GM12878 (cell line): ENCODE measurements around the gene CLVS2. TPM values are rescaled to one million over a fixed set of nuclear protein-coding genes. Genes with fewer than 3 reads are reported as not detected.
A peak's percentile ranks its signal among the peaks of the same experiment; 100 is the strongest.

Experiments
- ATAC-seq: fragments of 200-7000 bp; cut with Tn5 transposase; 3 replicates; pipeline ENCODE4 v1.9.1; 2020; ENCODE audit warnings: mild to moderate bottlenecking, moderate library complexity
- Bru-seq: library from RNA; stranded (reverse); fragments of 400-500 nt; gene quantifications from one replicate; lab custom pipeline; 2021; lab: Mats Ljungman, UMichigan
- BruChase-seq, 2 experiments: library from RNA; stranded (reverse); fragments of 400-500 nt; gene quantifications; one replicate each; lab custom pipeline; 2021; lab: Mats Ljungman, UMichigan
- BruUV-seq: library from RNA; stranded (reverse); fragments of 400-500 nt; replicated peaks from 2 replicates; lab custom pipeline; 2021; lab: Mats Ljungman, UMichigan
- CTCF ChIA-PET: fragments of 300-600 bp; sonication (Branson Sonifier 250); formaldehyde crosslinking; extraction: SDS; loops from one replicate; lab custom pipeline; 2021; ENCODE audit warnings: inconsistent platforms; lab: Yijun Ruan, JAX
- POLR2A ChIA-PET: fragments of 350-600 bp; formaldehyde crosslinking; extraction: SDS; loops from one replicate; lab custom pipeline; 2021; ENCODE audit warnings: inconsistent platforms; lab: Charles Lee
- RAD21 ChIA-PET: fragments of 300-600 bp; sonication (Branson Sonifier 250); formaldehyde crosslinking; loops from one replicate; lab custom pipeline; 2023; ENCODE audit warnings: antibody characterized with exemption; ENCODE audit not compliant: unreplicated experiment; lab: Charles Lee
- SMC1A ChIA-PET: fragments of 300-600 bp; sonication (Branson Sonifier 250); formaldehyde crosslinking; loops from one replicate; lab custom pipeline; 2023; ENCODE audit not compliant: unreplicated experiment, uncharacterized antibody; lab: Charles Lee
- DNase-seq: peaks from one replicate; pipeline ENCODE4 v3.0.0-alpha.2; 2011; ENCODE audit warnings: low read depth, low spot score
- FAIRE-seq: peaks from 3 replicates; lab custom pipeline; 2011; peaks lifted over from hg19 to GRCh38; lab: Jason Lieb, UNC
- H2AFZ ChIP-seq: 2 replicates; pipeline ENCODE4 v1.6.0; 2011; ENCODE audit warnings: low read depth, low read length, control low read depth; ENCODE audit not compliant: control insufficient read depth
- H3K27ac ChIP-seq: 2 replicates; pipeline ENCODE4 v1.5.1; 2011; ENCODE audit warnings: control low read depth; ENCODE audit not compliant: control insufficient read depth, insufficient read depth
- H3K27me3 ChIP-seq, 2 experiments: replicated peaks in 1 of 2; 2 replicates each; pipeline versions ENCODE4 v1.6.0 to v1.6.1; 2011; ENCODE audit warnings: low read length in 1 of 2; ENCODE audit not compliant: control insufficient read depth in 2 of 2, insufficient read depth in 2 of 2
- H3K36me3 ChIP-seq, 2 experiments: 2 replicates each; pipeline ENCODE4 v1.5.1; 2011; ENCODE audit warnings: low read length in 1 of 2; ENCODE audit not compliant: control insufficient read depth in 2 of 2, insufficient read depth in 2 of 2
- H3K4me1 ChIP-seq: 2 replicates; pipeline ENCODE4 v1.6.1; 2011; ENCODE audit warnings: mild to moderate bottlenecking, low read length, moderate library complexity, mixed read lengths; ENCODE audit not compliant: control insufficient read depth, insufficient read depth
- H3K4me2 ChIP-seq: 2 replicates; pipeline ENCODE4 v1.6.0; 2011; ENCODE audit warnings: control low read depth; ENCODE audit not compliant: control insufficient read depth, insufficient read depth
- H3K4me3 ChIP-seq: fragments of 200-600 bp; sonication (generic); 2 replicates; pipeline ENCODE4 v1.5.1; 2016
- H3K79me2 ChIP-seq: 2 replicates; pipeline ENCODE4 v1.6.0; 2011; ENCODE audit warnings: low read length; ENCODE audit not compliant: control insufficient read depth, insufficient read depth
- H3K9ac ChIP-seq: 2 replicates; pipeline ENCODE4 v1.8.0; 2011; ENCODE audit warnings: low read length, control low read depth, mixed read lengths; ENCODE audit not compliant: control insufficient read depth, insufficient read depth
- H3K9me3 ChIP-seq: replicated peaks from 3 replicates; pipeline ENCODE4 v1.5.1; 2011; ENCODE audit warnings: mild to moderate bottlenecking, low read length; ENCODE audit not compliant: control insufficient read depth, insufficient read depth
- H4K20me1 ChIP-seq: 2 replicates; pipeline ENCODE4 v1.6.0; 2011; ENCODE audit not compliant: control insufficient read depth, insufficient read depth
- CBX5 ChIP-seq: sonication (generic); IDR thresholded peaks from 2 replicates; pipeline ENCODE4 v1.6.1; 2016; ENCODE audit warnings: low read depth, moderate library complexity, mild to moderate bottlenecking, inconsistent platforms
- CUX1 ChIP-seq: IDR thresholded peaks from 2 replicates; pipeline ENCODE4 v1.6.1; 2012; ENCODE audit warnings: improper control_type of control experiment, low read depth, low read length; ENCODE audit not compliant: insufficient replicate concordance
- FOXK2 ChIP-seq: fragments of 450-650 bp; IDR thresholded peaks from 2 replicates; pipeline ENCODE4 v1.6.1; 2017; ENCODE audit warnings: mild to moderate bottlenecking, moderate library complexity
- IKZF1 ChIP-seq: fragments of 450-650 bp; conservative IDR thresholded peaks from 2 replicates; pipeline ENCODE4 v1.6.1; 2017; ENCODE audit warnings: antibody characterized with exemption, mild to moderate bottlenecking
- KDM1A ChIP-seq: fragments of 200-600 bp; sonication (generic); IDR thresholded peaks from 2 replicates; pipeline ENCODE4 v1.6.1; 2016; ENCODE audit warnings: borderline replicate concordance
- NFIC ChIP-seq: IDR thresholded peaks from 2 replicates; pipeline ENCODE4 v1.6.1; 2012; ENCODE audit warnings: low read depth, mild to moderate bottlenecking, inconsistent platforms, low read length, moderate library complexity
- POLR2AphosphoS2 ChIP-seq: IDR thresholded peaks from 2 replicates; pipeline ENCODE4 v1.6.1; 2011; ENCODE audit warnings: low read depth, mild to moderate bottlenecking, low read length, improper control_type of control experiment, moderate library complexity
- RAD21 ChIP-seq: IDR thresholded peaks from 2 replicates; pipeline ENCODE4 v1.6.1; 2011; ENCODE audit warnings: mild to moderate bottlenecking, low read depth, low read length, moderate library complexity; ENCODE audit not compliant: insufficient read depth
- ZNF592 ChIP-seq: fragments of 450-650 bp; IDR thresholded peaks from 2 replicates; pipeline ENCODE4 v1.6.1; 2017; ENCODE audit warnings: mild to moderate bottlenecking, moderate library complexity
- WGBS: methylation state at CpG from one replicate; pipeline ENCODE4 v1.1.6; 2016; ENCODE audit warnings: low lambda C conversion rate; ENCODE audit not compliant: insufficient replicate concordance, insufficient coverage; ENCODE audit errors: missing lambda C conversion rate; 5-methylcytosine and 5-hydroxymethylcytosine counted together
- in situ Hi-C: fragments of 300-500 bp; cut with MboI; formaldehyde crosslinking; loops from 9 replicates; pipeline ENCODE4 v1.14.3; 2018; ENCODE audit warnings: mixed read lengths
- intact Hi-C: fragments of 100-400 bp; cut with micrococcal nuclease; formaldehyde crosslinking; loops from one replicate; pipeline ENCODE4 v1.14.2; 2022; ENCODE audit not compliant: unreplicated experiment
- long read RNA-seq, 2 experiments: library from polyadenylated mRNA; unstranded; transcript quantifications; one replicate each; pipeline ENCODE4 v2.0.0, GENCODE V29; 2019 to 2020
- polyA minus RNA-seq, 3 experiments: library from RNA; depleted of rRNA, polyadenylated mRNA; stranded (reverse); fragments of >200 nt; gene quantifications; 2 replicates each; pipeline ENCODE4 v1.2.3, GENCODE V29; 2011
- polyA plus RNA-seq, 11 experiments: library from polyadenylated mRNA; depleted of rRNA in 4 of 11; unstranded in 6 of 11; stranded (reverse) in 5 of 11; fragments of >200 nt; fragmentation: Nextera tagmentation in 4 of 11; fragmentation: Illumina TruSeq in 1 of 11; extraction: Ambion mirVana in 4 of 11; extraction: Trizol in 1 of 11; gene quantifications; 1 replicate in 1 of 11; 2 replicates in 10 of 11; pipeline versions ENCODE4 v1.2.1 to v1.2.3, GENCODE V29; 2011 to 2016; ENCODE audit warnings: inconsistent platforms in 2 of 11, missing spikeins in 2 of 11, low read depth in 1 of 11
- total RNA-seq, 4 experiments: library from RNA; depleted of rRNA in 3 of 4; stranded (reverse); fragments of >200 nt in 3 of 4; fragmentation: Illumina TruSeq in 1 of 4; extraction: Trizol in 1 of 4; gene quantifications; 2 replicates each; pipeline versions ENCODE4 v1.2.1 to v1.2.3, GENCODE V29; 2013 to 2021

The CLVS2 gene
- not detected in 2 replicates for total RNA-seq (2013; cell fraction: nucleolus; rRNA removed)
- total RNA-seq (2014; rRNA removed) (0.11 TPM in 1 of 2 replicates, not detected in the other), total RNA-seq (2014; rRNA removed; fragmentation: Illumina TruSeq; extraction: Trizol) (not detected in 2 replicates), total RNA-seq (2021) (not detected in 2 replicates), polyA plus RNA-seq (2011; rRNA removed) (not detected in 2 replicates), polyA plus RNA-seq (2014; fragmentation: Illumina TruSeq; extraction: Trizol) (not detected in 2 replicates), polyA plus RNA-seq (2014; fragmentation: Nextera tagmentation; extraction: Ambion mirVana) (not detected), polyA plus RNA-seq (2014; rRNA removed) (not detected in 2 replicates), polyA plus RNA-seq (2016; fragmentation: Nextera tagmentation; extraction: Ambion mirVana) (not detected), polyA minus RNA-seq (2011; rRNA and poly(A)+ RNA removed) (not detected in 2 replicates), Bru-seq, nascent RNA (percentile 2 among the genes with signal in this experiment), BruChase-seq, experiment 1, labeled RNA remaining after a 6-hour chase (not detected), BruChase-seq, experiment 2, labeled RNA remaining after a 2-hour chase (not detected)
- not detected for polyA plus RNA-seq (2011; ENCODE audit: low read depth)
- not detected in 2 replicates for polyA plus RNA-seq (2011; cell fraction: cytosol; rRNA removed)
- polyA plus RNA-seq (2011; cell fraction: nucleus; rRNA removed), result not detected in 2 replicates
- not detected in 2 replicates for polyA plus RNA-seq (2012)
- not detected in 2 replicates for polyA minus RNA-seq (2011; cell fraction: cytosol; rRNA and poly(A)+ RNA removed)
- not detected in 2 replicates for polyA minus RNA-seq (2011; cell fraction: nucleus; rRNA and poly(A)+ RNA removed)
- long read RNA-seq, experiment 1, result 0 reads
- long read RNA-seq, experiment 2, result 0 reads

GRCh38 chr6:122995921-122996793 lies at the start of gene CLVS2:
Gene CLVS2 (plus strand): TSS chr6:122996235. CDS start chr6:122997778, 1,543 bp downstream.
- no peaks in the 10 kb centered on the region for H3K9me3 ChIP-seq
- H3K4me1 ChIP-seq, result no peaks in the 10 kb centered on the region
- in situ Hi-C loops, result no loop called here
- H3K79me2 ChIP-seq, result no peaks in the 10 kb centered on the region
- DNase-seq, result no peak
- ChIA-PET RAD21 (no interaction called here), CTCF (no interaction called here), POLR2A (no interaction called here), SMC1A (no interaction called here)
- intact Hi-C loops, result no loop called here
- no peak within 1 kb of the TSS for H3K9ac ChIP-seq
- H4K20me1 ChIP-seq, result no peaks in the 10 kb centered on the region
- peaks cover 3 to 6% of the 10 kb centered on the region in 2 experiments; a peak in 3 of 4 replicates for H3K27me3 ChIP-seq
- no peak within 1 kb of the TSS for H3K4me2 ChIP-seq
- H2AFZ ChIP-seq, result no peak within 1 kb of the TSS
- BruUV-seq, result no TSS peak
- H3K27ac ChIP-seq, result no peak within 1 kb of the TSS
- no peaks in the 10 kb centered on the region for H3K36me3 ChIP-seq
- FAIRE-seq, result no peak
- 63% methylated on average over 63 of the region's 75 CpGs for WGBS
- ATAC-seq, result peak; percentile 26; the same call in 2 of the 3 replicates
- H3K4me3 ChIP-seq, result no peak within 1 kb of the TSS
- TF ChIP-seq RAD21 (no peak), ZNF592 (no peak), CUX1 (no peak), KDM1A (no peak), POLR2AphosphoS2 (no peak), NFIC (no peak), IKZF1 (no peak), CBX5 (no peak), FOXK2 (no peak)
